ENCODE data around the gene ADAMTS2.

DNA sequence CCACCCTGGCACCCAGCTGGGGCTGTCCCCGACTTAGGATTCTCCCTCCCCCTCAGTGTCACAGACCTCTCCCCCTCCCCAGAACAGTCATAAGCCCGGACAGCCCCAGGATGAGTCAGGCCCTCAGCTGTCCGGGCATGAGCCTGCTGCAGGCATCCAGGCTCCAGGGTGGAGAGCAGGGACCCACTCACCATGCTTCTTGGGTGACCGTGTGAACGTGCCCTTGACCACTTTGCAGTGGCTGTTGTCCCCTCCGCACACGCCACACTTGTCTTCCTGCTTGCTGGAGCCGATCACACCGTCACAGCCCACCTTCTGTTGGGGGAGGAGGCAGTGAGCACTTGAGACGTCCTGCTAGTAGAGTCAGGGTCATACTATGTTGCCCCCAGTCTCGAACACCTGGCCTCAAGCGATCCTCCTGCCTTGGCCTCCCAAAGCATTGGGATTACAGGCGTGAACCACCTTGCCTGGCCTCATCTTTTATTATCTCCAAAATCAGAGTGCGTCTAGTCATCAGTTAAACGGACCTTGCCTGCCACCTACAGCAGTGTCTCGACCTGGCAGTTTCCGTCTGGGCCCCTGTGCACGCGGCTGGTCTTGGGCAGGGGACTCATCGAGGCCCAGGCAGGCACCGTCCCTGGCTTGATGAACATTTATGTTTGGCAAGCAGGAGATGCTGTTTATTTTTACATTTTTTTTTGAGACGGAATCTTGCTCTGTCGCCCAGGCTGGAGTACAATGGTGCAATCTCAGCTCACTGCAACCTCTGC is 212.5 kb downstream of the ADAMTS2 start:
- TF ChIP-seq, protein P1, sequence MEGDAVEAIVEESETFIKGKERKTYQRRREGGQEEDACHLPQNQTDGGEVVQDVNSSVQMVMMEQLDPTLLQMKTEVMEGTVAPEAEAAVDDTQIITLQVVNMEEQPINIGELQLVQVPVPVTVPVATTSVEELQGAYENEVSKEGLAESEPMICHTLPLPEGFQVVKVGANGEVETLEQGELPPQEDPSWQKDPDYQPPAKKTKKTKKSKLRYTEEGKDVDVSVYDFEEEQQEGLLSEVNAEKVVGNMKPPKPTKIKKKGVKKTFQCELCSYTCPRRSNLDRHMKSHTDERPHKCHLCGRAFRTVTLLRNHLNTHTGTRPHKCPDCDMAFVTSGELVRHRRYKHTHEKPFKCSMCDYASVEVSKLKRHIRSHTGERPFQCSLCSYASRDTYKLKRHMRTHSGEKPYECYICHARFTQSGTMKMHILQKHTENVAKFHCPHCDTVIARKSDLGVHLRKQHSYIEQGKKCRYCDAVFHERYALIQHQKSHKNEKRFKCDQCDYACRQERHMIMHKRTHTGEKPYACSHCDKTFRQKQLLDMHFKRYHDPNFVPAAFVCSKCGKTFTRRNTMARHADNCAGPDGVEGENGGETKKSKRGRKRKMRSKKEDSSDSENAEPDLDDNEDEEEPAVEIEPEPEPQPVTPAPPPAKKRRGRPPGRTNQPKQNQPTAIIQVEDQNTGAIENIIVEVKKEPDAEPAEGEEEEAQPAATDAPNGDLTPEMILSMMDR (conservative IDR thresholded peaks at IDR 0.05; ENCODE audit: low read depth, low read length), result no peak
- no peak for TF ChIP-seq EZH2 (IDR thresholded peaks at IDR 0.05; ENCODE audit: low read length, unreplicated experiment)
